Stimulated activated CD8-positive, alpha-beta memory T cell treated with anti-CD3 and anti-CD28 coated beads, Interleukin-12 subunit alpha, Interleukin-12 subunit beta, amount 100 ng/mL, for 24 hours (primary cell): ENCODE measurements around the gene MAB21L1.

Source experiments
- DNase-seq: peaks from one replicate; pipeline ENCODE4 v3.0.0-alpha.2; 2020; ENCODE audit errors: extremely low read depth

Gene MAB21L1

GRCh38 chr13:35479706-35480105 is 3.2 kb upstream of the MAB21L1 start:
- no peak for DNase-seq

GRCh38 chr13:35479038-35479492 is 2.6 kb upstream of the MAB21L1 start:
- DNase-seq, result no peak

GRCh38 chr13:35478271-35479037 is 2.0 kb upstream of the MAB21L1 start:
- no peak for DNase-seq

- DNase-seq, result no peak
Observed at GRCh38 chr13:35477386-35477946, 977 bp upstream of the MAB21L1 start.

- no peak for DNase-seq
Observed at GRCh38 chr13:35475212-35475959, 1.1 kb downstream of the MAB21L1 start.

GRCh38 chr13:35474496-35475211 is 1.8 kb downstream of the MAB21L1 start:
- no peak for DNase-seq

- DNase-seq, result no peak
Observed at GRCh38 chr13:35473802-35474201, 2.7 kb downstream of the MAB21L1 start.

GRCh38 chr13:35473206-35473775 is 3.2 kb downstream of the MAB21L1 start:
- DNase-seq, result no peak

GRCh38 chr13:35472323-35472881 is 4.1 kb downstream of the MAB21L1 start:
- DNase-seq, result no peak

- no peak for DNase-seq
Observed at GRCh38 chr13:35471706-35472322, 4.7 kb downstream of the MAB21L1 start.

- DNase-seq, result no peak
Observed at GRCh38 chr13:35470671-35471661, 5.5 kb downstream of the MAB21L1 start.

- DNase-seq, result no peak
Observed at GRCh38 chr13:35469806-35470525, 6.5 kb downstream of the MAB21L1 start.

GRCh38 chr13:35468195-35468594 is 8.3 kb downstream of the MAB21L1 start:
- DNase-seq, result no peak

- no peak for DNase-seq
Observed at GRCh38 chr13:35465371-35465770, 11.1 kb downstream of the MAB21L1 start.

GRCh38 chr13:35460061-35460460 is 16.4 kb downstream of the MAB21L1 start:
- DNase-seq, result no peak

GRCh38 chr13:35457258-35457657 is 19.2 kb downstream of the MAB21L1 start:
- DNase-seq, result no peak

GRCh38 chr13:35455022-35455421 is 21.5 kb downstream of the MAB21L1 start:
- DNase-seq, result no peak

- DNase-seq, result no peak
Observed at GRCh38 chr13:35449821-35450220, 26.7 kb downstream of the MAB21L1 start.

- DNase-seq, result no peak
Observed at GRCh38 chr13:35448465-35448864, 28.0 kb downstream of the MAB21L1 start.
